HG02763 (cell line): Measurements from ENCODE around the gene PDE10A.
"Not testable (repeated sequence)": the region's sequence is repeated elsewhere in the genome, so short reads cannot be mapped to it uniquely, and the experiment has no call there.

Experiments used
- ATAC-seq: cut with Tn5 transposase; IDR thresholded peaks from one replicate; pipeline ENCODE4 v1.9.1; 2021; ENCODE audit warnings: mild to moderate bottlenecking, moderate library complexity; ENCODE audit not compliant: unreplicated experiment

The PDE10A gene

GRCh38 chr6:165594584-165595333, 68.3 kb downstream of the PDE10A start:
- no peak for ATAC-seq

GRCh38 chr6:165592947-165593346, 70.1 kb downstream of the PDE10A start:
- ATAC-seq, result not testable (repeated sequence)

GRCh38 chr6:165588515-165588914, 74.5 kb downstream of the PDE10A start:
- ATAC-seq, result no peak

- no peak for ATAC-seq
Measured at GRCh38 chr6:165587206-165587605, 75.8 kb downstream of the PDE10A start.

GRCh38 chr6:165586706-165587105, 76.3 kb downstream of the PDE10A start:
- ATAC-seq, result no peak

GRCh38 chr6:165585060-165585459, 78.0 kb downstream of the PDE10A start:
- ATAC-seq, result no peak

GRCh38 chr6:165584541-165584940, 78.5 kb downstream of the PDE10A start:
- ATAC-seq, result no peak

GRCh38 chr6:165581678-165582077, 81.4 kb downstream of the PDE10A start:
- no peak for ATAC-seq

- no peak for ATAC-seq
Measured at GRCh38 chr6:165580136-165580535, 82.9 kb downstream of the PDE10A start.

- no peak for ATAC-seq
Measured at GRCh38 chr6:165579151-165579550, 83.9 kb downstream of the PDE10A start.

- no peak for ATAC-seq
Measured at GRCh38 chr6:165577556-165577955, 85.5 kb downstream of the PDE10A start.

GRCh38 chr6:165575158-165575549, 87.9 kb downstream of the PDE10A start:
- no peak for ATAC-seq

- ATAC-seq, result no peak
Measured at GRCh38 chr6:165574220-165575157, 88.6 kb downstream of the PDE10A start.

GRCh38 chr6:165573671-165574070, 89.4 kb downstream of the PDE10A start:
- ATAC-seq, result no peak

- peak; percentile 64 for ATAC-seq
Measured at GRCh38 chr6:165571721-165572132, 91.3 kb downstream of the PDE10A start.

- peak; percentile 9 for ATAC-seq
Measured at GRCh38 chr6:165571068-165571682, 91.9 kb downstream of the PDE10A start.

- ATAC-seq, result no peak
Measured at GRCh38 chr6:165568326-165568725, 94.7 kb downstream of the PDE10A start.

GRCh38 chr6:165566088-165566828, 96.8 kb downstream of the PDE10A start:
- ATAC-seq, result no peak

- no peak for ATAC-seq
Measured at GRCh38 chr6:165562421-165563090, 100.5 kb downstream of the PDE10A start.

- no peak for ATAC-seq
Measured at GRCh38 chr6:165559632-165560031, 103.4 kb downstream of the PDE10A start.
